ENCODE results near the gene PLAGL2.
"Not testable (repeated sequence)": the region's sequence is repeated elsewhere in the genome, so short reads cannot be mapped to it uniquely, and the experiment has no call there.

The PLAGL2 gene

DNA sequence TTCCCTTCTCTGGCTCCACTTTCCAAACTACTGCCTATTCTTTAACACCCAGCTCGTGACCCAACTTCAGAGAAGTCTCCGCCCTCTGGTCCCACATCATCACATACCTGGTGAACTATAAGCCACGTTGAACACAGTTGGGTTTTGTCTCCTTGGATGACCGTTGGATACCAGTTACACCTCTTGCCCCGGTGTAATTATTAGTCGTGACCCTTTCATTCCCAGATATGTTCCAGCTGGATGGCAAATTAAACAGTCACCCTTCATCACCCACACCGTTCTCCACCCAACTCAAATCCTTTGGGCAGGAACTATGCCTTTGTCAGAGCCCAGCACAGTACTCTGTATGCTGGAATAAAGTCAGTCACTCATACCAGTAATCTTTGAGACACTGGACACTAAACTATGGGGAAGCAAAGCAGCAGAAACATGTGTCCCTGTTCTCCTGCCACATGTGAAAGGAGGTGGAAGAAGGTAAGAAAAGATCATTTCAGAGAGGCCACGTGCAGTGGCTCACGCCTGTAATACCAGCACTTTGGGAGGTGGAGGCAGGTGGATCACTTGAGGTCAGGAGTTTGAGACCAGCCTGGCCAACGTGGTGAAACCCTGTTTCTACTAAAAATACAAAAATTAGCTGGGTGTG lies 22.5 kb downstream of the PLAGL2 start:
- DNase-seq (ENCODE audit: low read depth in 2 of 2, low spot score in 1 of 2), result no peak

DNA sequence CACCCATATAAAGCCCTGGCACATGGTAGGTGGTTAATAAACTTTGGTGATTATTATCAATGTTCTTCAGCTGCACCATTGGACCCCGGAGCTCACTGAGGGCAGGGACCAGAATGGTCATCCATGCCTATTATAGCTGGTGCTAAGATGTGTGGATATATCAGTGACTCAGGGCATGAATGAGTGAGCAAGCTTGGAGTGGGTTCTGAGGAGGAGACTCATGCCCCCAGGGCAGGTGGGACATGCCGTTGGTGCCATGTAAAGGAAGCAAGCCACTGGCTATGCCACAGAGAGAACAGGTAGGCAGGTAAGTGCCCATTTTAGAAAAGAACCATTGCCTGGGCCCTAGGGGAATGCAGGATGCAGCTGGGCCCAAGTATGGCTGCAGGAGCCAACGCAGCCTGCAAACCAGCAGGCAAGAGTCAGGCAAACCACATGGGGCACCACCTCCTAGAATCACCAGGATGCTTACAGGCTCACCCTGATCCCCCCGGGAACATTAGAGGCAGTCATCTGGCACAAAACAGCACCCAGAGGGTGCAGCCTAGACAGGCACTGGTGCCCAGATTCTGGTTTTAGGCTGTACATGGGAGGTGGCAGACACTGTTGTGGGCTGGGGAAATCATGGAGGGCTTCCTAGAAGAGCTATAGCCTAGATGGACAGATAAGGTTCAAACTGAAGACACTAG lies 23.5 kb downstream of the PLAGL2 start:
- DNase-seq (ENCODE audit: low read depth in 2 of 2, low spot score in 1 of 2), result no peak

DNA sequence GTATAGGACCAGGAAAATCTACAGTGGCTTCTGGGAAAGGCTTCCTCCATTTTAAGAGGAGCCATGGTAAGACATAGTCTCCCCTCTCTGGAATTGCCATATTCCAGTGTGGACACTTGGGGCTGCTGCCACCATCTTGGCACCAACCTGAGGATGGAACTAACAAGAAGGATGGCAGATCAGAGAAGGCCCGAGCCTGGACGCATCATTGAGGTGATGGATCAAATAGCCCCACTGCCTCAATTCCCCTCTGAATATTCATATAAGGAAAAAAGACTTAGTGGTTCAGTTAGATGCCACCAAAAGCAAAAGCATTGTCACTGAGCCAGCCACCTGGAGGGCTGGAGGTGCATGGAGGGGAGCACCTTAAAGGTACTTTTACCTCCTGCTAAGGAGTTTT lies 25.9 kb downstream of the PLAGL2 start:
- no peak for DNase-seq (ENCODE audit: low read depth in 2 of 2, low spot score in 1 of 2)

DNA sequence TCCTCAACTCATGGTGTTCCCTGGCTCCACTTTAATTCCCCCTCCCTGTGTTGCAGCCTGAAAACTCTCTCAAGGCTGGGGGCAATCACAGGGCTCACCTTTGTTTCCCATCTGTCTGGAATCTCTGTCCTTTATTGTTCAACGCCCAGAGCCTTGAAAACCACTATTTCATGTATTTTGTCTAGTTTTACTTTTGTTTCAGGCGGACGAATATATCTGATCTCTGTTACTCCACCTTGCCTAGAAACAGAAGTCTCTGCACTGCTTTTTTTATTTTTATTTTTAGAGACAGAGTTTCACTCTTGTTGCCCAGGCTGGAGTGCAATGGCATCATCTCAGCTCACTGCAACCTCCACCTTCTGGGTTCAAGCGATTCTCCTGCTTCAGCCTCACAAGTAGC lies 27.6 kb downstream of the PLAGL2 start:
- DNase-seq (ENCODE audit: low read depth in 2 of 2, low spot score in 1 of 2), result no peak

DNA sequence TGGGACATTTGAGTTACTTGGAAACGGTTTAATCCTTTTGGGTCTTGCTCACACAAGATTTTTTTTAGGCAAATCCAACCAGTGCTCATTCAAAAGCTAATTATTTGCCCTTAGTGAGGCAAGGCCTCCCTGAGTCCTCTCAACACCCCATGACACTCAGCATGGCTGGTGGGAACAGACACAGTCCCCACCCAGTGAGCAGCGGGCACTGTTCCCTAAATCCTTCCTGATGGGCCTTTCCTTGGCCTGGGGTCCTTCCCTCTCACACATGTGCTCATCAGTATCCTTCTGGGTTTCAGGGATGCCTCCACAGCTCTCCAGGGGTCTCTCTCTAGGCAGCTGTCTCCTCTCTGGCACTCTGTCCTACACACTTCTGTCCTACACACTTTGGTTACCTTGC lies 28.0 kb downstream of the PLAGL2 start:
- DNase-seq (ENCODE audit: low read depth in 2 of 2, low spot score in 1 of 2), result no peak

DNA sequence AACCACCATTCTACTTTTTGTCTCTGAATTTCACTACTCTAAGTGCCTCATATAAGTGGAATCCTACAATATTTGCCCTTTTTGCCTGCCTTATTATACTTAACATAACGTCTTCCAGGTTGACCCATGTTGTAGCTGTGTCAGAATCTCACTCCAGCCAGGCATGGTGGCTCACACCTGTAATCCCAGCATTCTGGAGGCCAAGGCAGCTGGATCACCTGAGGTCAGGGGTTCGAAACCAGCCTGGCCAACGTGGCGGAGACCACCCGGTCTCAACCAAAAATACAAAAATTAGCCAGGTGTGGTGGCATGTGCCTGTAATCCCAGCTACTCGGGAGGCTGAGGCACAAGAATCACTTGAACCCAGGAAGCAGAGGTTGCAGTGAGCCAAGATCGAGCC lies 29.8 kb downstream of the PLAGL2 start:
- DNase-seq (ENCODE audit: low read depth in 2 of 2, low spot score in 1 of 2), result not testable (repeated sequence)

DNA sequence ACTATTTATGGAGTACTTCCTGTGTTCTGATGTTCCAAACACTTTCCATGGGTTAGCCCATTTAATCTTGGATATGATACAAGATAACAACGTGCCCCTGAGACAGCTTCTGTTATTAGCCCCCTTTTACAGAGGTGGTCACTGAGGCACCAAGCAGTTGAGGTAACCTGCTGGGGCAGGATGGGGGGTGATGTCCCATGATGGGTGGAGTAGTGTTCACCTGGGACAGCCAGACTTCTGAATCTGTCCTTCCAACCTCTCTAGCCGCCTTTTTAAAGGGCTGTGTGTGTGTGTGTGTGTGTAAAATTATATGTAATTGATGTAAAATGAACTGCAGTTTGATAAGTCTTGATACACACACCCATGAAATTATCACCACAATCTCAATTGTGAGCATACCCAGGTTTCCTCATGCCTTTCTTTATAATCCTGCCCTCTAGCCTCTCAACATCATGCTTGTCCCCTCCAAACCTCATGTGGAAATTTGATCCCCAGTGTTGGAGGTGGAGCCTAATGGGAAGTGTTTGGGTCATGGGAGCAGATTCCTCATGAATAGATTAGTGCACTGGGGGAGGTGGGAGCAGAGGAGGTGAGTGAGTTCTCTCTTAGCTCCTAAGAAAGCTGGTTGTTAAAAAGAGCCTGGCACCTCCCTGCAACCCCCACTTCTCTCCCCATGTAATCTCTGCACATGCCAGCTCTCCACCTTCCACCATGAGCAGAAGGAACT lies 39.2 kb downstream of the PLAGL2 start:
- no peak for DNase-seq (ENCODE audit: low read depth in 2 of 2, low spot score in 1 of 2)

DNA sequence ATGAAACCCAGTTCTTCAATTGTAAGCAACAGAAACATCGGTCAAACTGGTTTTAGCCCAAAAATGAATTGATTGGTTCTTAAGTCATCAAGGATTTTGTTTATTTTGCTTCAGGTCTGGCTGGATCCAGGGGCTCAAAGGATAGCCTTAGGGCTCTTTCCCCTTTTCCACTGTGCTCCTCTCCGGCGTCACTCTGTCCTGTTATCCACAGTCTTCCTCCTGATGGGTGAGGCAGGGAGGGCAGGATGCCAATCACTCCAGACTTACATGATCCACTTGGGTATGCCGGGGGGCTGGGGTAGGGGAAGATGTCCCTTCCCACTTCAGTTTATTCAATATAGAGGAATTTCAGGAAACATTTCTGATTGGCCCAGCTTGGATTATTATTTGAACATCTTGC lies 40.0 kb downstream of the PLAGL2 start:
- no peak for DNase-seq (ENCODE audit: low read depth in 2 of 2, low spot score in 1 of 2)

DNA sequence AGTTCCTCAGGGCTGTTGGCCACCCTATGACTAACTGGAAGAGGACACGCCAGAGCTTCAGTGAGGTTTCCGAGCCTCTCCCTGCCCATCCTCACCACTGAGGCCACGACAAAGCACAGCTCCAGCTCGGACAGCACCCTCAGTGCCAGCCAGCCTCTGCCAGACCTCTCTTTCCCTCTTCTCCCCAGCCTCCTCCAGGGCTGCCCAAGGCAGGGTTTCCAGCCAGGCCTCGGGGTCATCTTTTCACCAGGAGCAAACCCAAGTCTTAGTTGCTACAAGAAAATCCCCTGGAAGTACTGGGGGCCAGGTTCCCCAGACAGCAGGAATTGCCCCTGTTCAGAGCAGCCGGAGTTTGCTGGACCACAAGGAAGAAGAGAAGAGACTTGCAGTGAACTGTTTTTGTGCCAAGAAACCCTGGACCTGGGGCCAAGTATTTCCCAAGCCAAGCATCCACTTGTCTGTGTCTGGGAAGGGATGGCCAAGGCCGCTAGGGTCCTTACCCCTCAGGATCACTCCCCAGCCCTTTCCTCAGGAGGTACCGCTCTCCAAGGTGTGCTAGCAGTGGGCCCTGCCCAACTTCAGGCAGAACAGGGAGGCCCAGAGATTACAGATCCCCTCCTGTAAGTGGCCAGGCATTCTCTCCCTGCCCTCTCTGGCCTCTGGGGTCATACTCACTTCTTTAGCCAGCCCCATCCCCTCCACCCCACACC lies 41.6 kb downstream of the PLAGL2 start:
- DNase-seq (ENCODE audit: low read depth in 2 of 2, low spot score in 1 of 2), result no peak

DNA sequence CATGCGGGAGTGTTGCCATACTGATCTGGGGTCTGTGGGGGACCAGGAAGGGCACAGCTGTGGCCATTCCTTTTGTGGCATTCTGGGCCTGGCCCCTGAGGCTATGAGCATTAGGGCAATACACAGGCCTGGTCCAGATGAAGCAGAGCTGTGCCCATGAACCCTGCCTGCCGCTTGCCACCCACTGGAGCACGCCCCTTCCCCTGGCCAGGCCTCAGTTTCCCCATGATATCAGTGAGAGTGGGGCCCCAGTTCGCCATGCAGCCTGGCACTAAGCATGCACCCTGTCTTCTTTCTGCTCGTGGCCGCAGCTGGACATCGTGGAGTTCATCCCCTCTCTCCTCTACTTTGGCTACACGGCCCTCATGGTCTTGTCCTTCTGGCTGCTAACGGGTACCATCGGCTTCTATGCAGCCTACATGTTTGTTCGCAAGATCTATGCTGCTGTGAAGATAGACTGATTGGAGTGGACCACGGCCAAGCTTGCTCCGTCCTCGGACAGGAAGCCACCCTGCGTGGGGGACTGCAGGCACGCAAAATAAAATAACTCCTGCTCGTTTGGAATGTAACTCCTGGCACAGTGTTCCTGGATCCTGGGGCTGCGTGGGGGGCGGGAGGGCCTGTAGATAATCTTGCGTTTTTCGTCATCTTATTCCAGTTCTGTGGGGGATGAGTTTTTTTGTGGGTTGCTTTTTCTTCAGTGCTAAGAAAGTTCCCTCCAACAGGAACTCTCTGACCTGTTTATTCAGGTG lies 42.4 kb downstream of the PLAGL2 start:
- no peak for DNase-seq (ENCODE audit: low read depth in 2 of 2, low spot score in 1 of 2)

DNA sequence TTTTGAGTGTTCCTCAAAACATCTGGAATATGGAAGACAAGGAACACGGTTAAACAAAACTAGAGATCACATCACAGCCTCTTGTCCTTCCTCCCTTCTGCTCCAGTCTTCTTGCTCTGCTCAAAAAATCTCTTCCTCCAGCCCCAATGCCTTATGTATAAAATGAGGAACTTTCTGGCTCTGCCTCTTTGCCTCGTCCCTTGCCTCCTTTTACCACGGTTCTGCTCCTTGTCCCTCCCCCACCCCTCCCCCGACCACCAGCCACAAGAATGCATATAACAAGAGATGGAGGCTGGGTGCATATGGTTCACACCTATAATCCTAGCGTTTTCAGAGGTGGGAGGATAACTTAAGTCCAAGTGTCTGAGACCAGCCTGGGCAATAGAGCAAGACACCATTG lies 43.6 kb downstream of the PLAGL2 start:
- DNase-seq (ENCODE audit: low read depth in 2 of 2, low spot score in 1 of 2), result no peak

DNA sequence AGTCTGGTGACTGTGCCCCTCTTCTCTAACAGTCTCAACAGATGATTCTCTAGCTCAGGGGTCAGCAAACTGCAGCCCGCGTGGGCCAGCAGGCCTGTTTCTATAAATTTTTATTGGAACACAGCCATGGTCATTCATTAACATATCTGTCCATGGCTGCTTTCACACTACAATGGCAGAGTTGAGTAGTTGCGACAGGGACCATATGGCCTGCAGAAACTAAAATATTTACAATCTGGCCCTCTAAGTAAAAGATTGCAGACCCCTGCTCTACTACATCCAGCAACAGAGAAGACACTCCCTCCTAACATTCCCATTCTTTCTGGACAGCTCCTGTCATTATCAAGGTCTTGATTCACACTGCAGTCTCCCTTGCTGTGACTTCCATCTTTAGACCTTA lies 45.2 kb downstream of the PLAGL2 start:
- no peak for DNase-seq (ENCODE audit: low read depth in 2 of 2, low spot score in 1 of 2)

DNA sequence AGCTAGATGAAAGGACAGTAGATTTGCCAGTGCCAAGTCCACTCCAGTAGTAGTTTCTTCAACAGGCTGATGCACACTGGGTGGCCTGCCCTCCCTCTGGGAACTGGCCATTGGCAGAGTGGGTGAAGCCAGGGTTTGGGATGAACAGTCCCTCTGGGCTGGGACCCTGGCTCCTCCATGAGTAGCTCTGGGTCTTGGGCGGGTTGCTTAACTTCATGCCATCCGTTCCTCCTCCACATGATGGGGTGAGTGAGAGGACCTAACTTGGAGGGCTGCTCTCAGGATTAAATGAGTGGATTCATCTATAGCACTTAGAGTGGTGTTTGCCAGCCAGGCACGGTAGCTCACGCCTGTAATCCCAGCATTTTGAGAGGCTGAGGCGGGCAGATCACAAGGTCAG lies 47.2 kb downstream of the PLAGL2 start:
- DNase-seq (ENCODE audit: low read depth in 2 of 2, low spot score in 1 of 2), result no peak

DNA sequence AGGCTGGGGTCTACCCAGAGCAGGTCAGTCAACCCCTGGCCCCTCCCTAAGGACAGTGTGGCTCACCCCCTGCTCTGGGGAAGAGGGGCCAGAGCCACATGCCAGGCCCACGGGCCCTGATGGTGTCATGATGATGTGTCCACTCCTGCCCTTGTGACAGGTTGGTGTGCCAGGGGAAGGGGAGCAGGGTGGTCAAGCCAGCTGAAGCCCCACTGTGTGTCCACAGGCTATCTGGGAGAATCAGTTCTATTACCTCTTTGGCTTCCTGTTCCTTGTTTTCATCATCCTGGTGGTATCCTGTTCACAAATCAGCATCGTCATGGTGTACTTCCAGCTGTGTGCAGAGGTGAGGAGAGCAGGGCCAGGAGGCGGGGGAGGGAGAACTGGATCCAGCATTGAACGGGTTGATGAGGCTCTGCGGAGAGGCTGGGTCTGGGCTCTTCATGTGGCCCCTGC lies 47.7 kb downstream of the PLAGL2 start:
- DNase-seq (ENCODE audit: low read depth in 2 of 2, low spot score in 1 of 2), result no peak

DNA sequence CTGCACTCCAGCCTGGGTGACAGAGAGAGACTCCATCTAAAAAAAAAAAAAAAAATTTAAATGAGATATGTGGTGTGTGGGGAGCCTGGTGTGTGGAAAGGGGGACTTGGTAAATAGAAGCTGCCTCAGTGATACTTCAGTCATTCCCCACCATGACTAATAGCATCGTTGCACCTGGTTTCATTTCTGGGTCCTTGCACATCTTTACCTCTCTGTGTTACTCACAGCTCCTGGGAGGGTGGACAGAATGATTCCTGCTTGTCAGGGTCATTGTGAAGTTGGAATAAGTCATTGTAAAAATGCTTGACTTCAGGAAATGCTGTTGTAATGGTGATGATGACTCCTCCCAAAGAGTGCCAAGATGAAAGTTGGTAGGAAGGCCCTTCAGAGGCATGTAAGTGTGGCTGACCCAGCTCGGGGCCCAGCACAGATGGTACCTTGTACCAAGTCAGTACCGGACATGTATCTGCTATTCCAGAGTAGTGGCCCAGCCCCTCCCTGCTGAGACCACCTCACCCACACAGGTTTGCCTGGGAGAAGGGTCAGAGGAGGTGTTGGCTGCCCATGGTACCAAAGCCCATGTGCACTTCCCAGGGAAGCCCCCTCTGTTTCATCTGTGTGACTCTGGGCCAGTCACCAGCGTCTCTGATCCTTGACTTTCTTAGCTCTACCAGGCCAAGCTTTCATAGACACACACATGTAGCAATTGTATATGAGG lies 48.4 kb downstream of the PLAGL2 start:
- DNase-seq (ENCODE audit: low read depth in 2 of 2, low spot score in 1 of 2), result no peak

DNA sequence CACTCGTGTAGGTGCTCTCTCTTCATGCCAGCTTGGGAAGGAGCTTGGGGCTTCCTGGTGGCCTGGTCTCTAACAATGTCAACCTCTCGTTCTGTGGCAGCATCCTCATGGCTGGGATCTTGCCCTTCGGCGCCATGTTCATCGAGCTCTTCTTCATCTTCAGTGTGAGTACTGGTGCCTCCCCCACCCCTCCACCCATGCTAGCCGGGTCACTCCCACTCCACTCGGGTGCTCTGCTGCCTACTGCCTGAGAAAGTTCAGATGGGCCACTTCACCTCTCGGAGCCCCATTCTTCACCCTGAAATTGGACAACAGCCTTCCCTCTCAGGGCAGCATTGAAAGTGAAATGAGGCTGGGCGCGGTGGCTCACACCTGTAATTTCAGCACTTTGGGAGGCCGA lies 49.2 kb downstream of the PLAGL2 start:
- no peak for DNase-seq (ENCODE audit: low read depth in 2 of 2, low spot score in 1 of 2)

DNA sequence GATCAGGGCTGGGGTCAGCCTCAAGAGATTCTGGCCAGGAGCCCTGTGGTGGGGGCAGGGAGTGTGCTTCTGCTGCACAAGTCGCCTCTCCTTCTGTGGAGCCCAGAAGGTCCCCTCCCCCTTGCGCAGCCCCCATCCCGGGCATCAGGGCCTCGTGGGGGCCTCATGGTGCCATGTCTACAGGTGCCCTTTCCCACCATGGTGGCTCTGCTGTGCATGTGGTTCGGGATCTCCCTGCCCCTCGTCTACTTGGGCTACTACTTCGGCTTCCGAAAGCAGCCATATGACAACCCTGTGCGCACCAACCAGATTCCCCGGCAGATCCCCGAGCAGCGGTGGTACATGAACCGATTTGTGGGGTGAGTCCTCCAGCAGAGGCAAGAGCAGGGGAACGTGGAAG lies 49.9 kb downstream of the PLAGL2 start:
- no peak for DNase-seq (ENCODE audit: low read depth in 2 of 2, low spot score in 1 of 2)

DNA sequence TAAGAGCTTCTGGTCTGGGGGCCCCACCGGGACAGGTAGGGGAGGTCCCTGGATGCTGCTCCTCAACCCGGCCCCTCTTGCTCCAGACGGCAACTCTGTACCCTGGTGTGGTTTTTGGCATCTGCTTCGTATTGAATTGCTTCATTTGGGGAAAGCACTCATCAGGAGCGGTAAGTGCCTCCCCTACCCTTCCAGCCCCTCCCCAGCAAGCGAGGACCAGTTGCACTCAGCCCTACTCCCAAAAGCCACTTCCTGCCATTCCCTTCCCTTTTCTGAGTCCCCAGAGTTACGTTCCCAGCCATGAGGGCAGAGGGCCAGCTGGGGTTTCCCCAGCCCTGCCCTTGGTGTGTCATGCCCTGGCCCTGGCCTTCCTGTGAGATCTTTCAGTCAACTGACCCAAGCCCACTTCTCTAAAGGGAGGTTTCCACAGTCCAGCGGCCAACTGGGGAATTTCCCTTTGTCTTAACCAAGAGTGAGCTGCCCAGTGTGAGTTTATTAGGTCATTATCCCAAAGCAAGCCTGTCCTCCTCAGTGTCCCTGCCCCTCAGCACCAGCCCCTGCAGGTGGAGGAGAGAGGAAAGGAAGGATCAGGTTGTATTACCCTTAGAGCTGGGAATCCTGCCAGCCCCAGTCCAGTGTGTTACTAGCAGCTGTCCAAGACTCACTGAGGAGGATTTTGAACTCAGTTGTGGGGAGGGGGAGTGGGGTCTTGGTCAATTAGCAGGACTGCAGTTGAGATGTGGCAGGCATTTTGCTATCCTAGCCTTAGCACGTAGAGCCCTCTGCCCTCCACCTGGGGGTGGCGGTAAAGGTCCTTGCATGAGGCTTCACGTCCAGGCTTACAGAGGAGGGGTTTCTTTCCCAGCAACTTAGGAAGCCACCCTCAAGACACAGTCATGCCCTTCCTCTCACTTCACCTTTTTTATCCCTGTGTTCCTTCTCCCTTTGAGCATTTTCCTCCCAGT lies 52.2 kb downstream of the PLAGL2 start:
- peak in 1 of 2 donors; percentile 4 for DNase-seq (ENCODE audit: low read depth in 2 of 2, low spot score in 1 of 2)

DNA sequence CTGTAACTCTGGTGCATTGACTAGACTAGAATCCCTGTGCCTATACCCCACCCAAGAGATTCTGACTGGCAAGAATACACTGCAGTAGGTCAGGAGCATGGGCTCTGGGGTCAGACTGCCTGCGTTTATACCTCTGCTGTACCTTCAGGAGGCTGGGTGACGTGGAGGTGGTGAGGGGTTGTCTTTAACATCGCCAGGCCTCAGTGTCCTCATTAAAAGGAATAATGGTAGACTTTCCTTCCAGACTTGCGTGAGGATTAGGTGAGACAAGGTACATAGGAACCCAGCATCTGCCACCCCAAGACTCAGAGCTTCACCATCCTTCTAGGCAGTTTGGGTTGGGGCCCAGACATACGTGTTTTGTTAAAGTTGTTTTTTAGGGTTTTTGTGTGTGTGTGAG lies 53.8 kb downstream of the PLAGL2 start:
- DNase-seq (ENCODE audit: low read depth in 2 of 2, low spot score in 1 of 2), result no peak

All from stimulated activated CD8-positive, alpha-beta memory T cell treated with anti-CD3 and anti-CD28 coated beads, Interleukin-4, amount 100 ng/mL, for 4 hours (primary cell).